Measurements from ENCODE around the gene CFAP161. TPM values are rescaled to one million over a fixed set of nuclear protein-coding genes. Genes with fewer than 3 reads are reported as not detected.

CFAP161 gene
- total RNA-seq, 1 experiment from 2014 or later: 2.7 TPM

DNA sequence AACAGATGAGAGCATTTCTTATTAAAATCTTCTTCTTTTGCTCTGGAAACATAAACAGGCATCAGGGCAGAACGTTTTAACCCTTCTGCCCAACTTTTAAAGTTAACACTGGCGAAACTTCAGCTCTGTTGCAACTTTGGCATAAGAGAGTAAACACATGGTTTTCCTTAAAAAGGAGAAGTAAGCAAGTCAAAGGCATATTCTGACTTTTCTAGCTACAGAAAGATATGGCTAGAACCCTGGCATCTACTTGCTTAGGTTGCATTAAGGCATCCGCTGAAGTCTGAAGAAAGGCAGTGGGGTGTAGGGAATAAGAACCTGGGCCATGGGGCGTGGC, 49.3 kb downstream of the CFAP161 start:
- Histone ChIP-seq H3K27me3 (ENCODE audit: control insufficient read depth, insufficient read depth, low read length) (peaks cover 3% of the 10 kb centered on the region), H3K9me3 (ENCODE audit: control insufficient read depth, insufficient read depth, low read depth, low read length) (no peaks in the 10 kb centered on the region), H3K36me3 (ENCODE audit: control insufficient read depth, insufficient read depth, low read length) (no peaks in the 10 kb centered on the region), H3K4me1 (ENCODE audit: control insufficient read depth, insufficient read depth, low read length) (no peaks in the 10 kb centered on the region), H3K27ac (ENCODE audit: low read length) (no peak overlapping the region), H3K4me3 (ENCODE audit: low read depth in 2 of 2, low read length in 2 of 2) (no peak overlapping the region)
- ChIA-PET POLR2A (no interaction called here), CTCF (interaction anchor here (1.4 kb wide), 1 partner anchor 83 kb away, joined by 4 read pairs; no protein-coding TSS in a partner anchor)
- DNase-seq (ENCODE audit: low read depth, low spot score): no peak
- ATAC-seq: no peak
- TF ChIP-seq, protein P1, sequence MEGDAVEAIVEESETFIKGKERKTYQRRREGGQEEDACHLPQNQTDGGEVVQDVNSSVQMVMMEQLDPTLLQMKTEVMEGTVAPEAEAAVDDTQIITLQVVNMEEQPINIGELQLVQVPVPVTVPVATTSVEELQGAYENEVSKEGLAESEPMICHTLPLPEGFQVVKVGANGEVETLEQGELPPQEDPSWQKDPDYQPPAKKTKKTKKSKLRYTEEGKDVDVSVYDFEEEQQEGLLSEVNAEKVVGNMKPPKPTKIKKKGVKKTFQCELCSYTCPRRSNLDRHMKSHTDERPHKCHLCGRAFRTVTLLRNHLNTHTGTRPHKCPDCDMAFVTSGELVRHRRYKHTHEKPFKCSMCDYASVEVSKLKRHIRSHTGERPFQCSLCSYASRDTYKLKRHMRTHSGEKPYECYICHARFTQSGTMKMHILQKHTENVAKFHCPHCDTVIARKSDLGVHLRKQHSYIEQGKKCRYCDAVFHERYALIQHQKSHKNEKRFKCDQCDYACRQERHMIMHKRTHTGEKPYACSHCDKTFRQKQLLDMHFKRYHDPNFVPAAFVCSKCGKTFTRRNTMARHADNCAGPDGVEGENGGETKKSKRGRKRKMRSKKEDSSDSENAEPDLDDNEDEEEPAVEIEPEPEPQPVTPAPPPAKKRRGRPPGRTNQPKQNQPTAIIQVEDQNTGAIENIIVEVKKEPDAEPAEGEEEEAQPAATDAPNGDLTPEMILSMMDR (IDR thresholded peaks at IDR 0.05): no peak
- no peak for TF ChIP-seq TCF7L2 (IDR thresholded peaks at IDR 0.05; ENCODE audit: low read depth, low read length)
- TF ChIP-seq, protein P2, sequence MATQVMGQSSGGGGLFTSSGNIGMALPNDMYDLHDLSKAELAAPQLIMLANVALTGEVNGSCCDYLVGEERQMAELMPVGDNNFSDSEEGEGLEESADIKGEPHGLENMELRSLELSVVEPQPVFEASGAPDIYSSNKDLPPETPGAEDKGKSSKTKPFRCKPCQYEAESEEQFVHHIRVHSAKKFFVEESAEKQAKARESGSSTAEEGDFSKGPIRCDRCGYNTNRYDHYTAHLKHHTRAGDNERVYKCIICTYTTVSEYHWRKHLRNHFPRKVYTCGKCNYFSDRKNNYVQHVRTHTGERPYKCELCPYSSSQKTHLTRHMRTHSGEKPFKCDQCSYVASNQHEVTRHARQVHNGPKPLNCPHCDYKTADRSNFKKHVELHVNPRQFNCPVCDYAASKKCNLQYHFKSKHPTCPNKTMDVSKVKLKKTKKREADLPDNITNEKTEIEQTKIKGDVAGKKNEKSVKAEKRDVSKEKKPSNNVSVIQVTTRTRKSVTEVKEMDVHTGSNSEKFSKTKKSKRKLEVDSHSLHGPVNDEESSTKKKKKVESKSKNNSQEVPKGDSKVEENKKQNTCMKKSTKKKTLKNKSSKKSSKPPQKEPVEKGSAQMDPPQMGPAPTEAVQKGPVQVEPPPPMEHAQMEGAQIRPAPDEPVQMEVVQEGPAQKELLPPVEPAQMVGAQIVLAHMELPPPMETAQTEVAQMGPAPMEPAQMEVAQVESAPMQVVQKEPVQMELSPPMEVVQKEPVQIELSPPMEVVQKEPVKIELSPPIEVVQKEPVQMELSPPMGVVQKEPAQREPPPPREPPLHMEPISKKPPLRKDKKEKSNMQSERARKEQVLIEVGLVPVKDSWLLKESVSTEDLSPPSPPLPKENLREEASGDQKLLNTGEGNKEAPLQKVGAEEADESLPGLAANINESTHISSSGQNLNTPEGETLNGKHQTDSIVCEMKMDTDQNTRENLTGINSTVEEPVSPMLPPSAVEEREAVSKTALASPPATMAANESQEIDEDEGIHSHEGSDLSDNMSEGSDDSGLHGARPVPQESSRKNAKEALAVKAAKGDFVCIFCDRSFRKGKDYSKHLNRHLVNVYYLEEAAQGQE (IDR thresholded peaks at IDR 0.05; ENCODE audit: insufficient read depth in 1 of 2, low read depth in 2 of 2, low read length in 1 of 2): no peak
- in situ Hi-C loops (cut with HindIII; ENCODE audit: low pct_unique_long_range_greater_than_20kb, low sequenced_read_pairs) (no loop called here), intact Hi-C loops (cut with micrococcal nuclease; ENCODE audit: unreplicated experiment) (no loop called here)
- no TSS peak for BruUV-seq (replicated peaks)

DNA sequence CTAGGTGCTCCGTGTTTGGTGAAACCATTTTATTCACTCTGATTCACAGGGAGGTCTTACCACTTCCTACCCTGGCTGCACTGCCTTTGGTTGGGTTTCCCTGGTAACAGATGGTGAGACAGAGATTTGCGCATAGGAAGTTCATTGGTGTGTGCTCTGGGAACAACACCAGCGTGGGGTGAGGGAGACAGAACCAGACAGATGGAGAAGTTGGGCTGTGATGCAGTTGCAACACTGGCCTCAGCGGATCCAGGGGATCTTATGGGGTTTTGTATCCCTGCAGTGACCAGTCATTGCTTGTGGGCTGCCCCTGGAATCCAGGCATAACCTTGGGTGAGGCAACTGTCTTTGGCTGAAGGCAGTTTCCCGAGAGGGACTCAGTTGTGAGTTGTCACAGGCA, 50.1 kb downstream of the CFAP161 start:
- Histone ChIP-seq H3K9me3 (ENCODE audit: control insufficient read depth, insufficient read depth, low read depth, low read length) (no peaks in the 10 kb centered on the region), H3K4me1 (ENCODE audit: control insufficient read depth, insufficient read depth, low read length) (no peaks in the 10 kb centered on the region), H3K36me3 (ENCODE audit: control insufficient read depth, insufficient read depth, low read length) (no peaks in the 10 kb centered on the region), H3K27me3 (ENCODE audit: control insufficient read depth, insufficient read depth, low read length) (peaks cover 5% of the 10 kb centered on the region), H3K4me3 (ENCODE audit: low read depth in 2 of 2, low read length in 2 of 2) (no peak overlapping the region), H3K27ac (ENCODE audit: low read length) (no peak overlapping the region)
- intact Hi-C loops (cut with micrococcal nuclease; ENCODE audit: unreplicated experiment): no loop called here
- BruUV-seq (replicated peaks): no TSS peak
- POLR2A ChIA-PET: no interaction called here
- CTCF ChIA-PET: no interaction called here
- ATAC-seq: no peak
- TF ChIP-seq SIN3A (IDR thresholded peaks at IDR 0.05; ENCODE audit: borderline replicate concordance, insufficient read depth, low read depth, low read length) (no peak), POLR2AphosphoS5 (IDR thresholded peaks at IDR 0.05; ENCODE audit: low read depth, low read length) (no peak), TCF7L2 (IDR thresholded peaks at IDR 0.05; ENCODE audit: low read depth, low read length) (no peak)
- TF ChIP-seq, protein P1 (IDR thresholded peaks at IDR 0.05): no peak
- TF ChIP-seq, protein P2 (IDR thresholded peaks at IDR 0.05; ENCODE audit: insufficient read depth in 1 of 2, low read depth in 2 of 2, low read length in 1 of 2): no peak
- in situ Hi-C loops (cut with HindIII; ENCODE audit: low pct_unique_long_range_greater_than_20kb, low sequenced_read_pairs): no loop called here
- DNase-seq (ENCODE audit: low read depth, low spot score): no peak
